HG02642 (cell line): ENCODE results near the gene OR51V1.
A peak's percentile ranks its signal among the peaks of the same experiment; 100 is the strongest.

ENCODE experiments used
- ATAC-seq: cut with Tn5 transposase; IDR thresholded peaks from one replicate; pipeline ENCODE4 v1.9.1; 2021; ENCODE audit warnings: mild to moderate bottlenecking; ENCODE audit not compliant: unreplicated experiment, poor library complexity

OR51V1 gene

GRCh38 chr11:5232176-5232575 lies 31.7 kb upstream of the OR51V1 start:
- no peak for ATAC-seq

GRCh38 chr11:5231111-5231510 lies 30.6 kb upstream of the OR51V1 start:
- ATAC-seq, result no peak

GRCh38 chr11:5230266-5230665 lies 29.8 kb upstream of the OR51V1 start:
- no peak for ATAC-seq

GRCh38 chr11:5229796-5230195 lies 29.3 kb upstream of the OR51V1 start:
- no peak for ATAC-seq

- no peak for ATAC-seq
These were observed 28.9 kb upstream of the OR51V1 start for GRCh38 chr11:5229356-5229755.

GRCh38 chr11:5228124-5228523 lies 27.6 kb upstream of the OR51V1 start:
- ATAC-seq, result no peak

GRCh38 chr11:5227681-5228080 lies 27.2 kb upstream of the OR51V1 start:
- ATAC-seq, result no peak

GRCh38 chr11:5226732-5227310 lies 26.3 kb upstream of the OR51V1 start, which contains the start of gene HBB:
HBB (minus strand) TSS chr11:5227071; CDS start chr11:5227021, 50 bp downstream.
- ATAC-seq, result no peak

GRCh38 chr11:5225480-5225871 lies 25.0 kb upstream of the OR51V1 start:
- ATAC-seq, result no peak

- no peak for ATAC-seq
These were observed 24.3 kb upstream of the OR51V1 start for GRCh38 chr11:5224538-5225479.

- ATAC-seq, result no peak
These were observed 23.2 kb upstream of the OR51V1 start for GRCh38 chr11:5223686-5224085.

- ATAC-seq, result no peak
These were observed 22.7 kb upstream of the OR51V1 start for GRCh38 chr11:5223146-5223545.

GRCh38 chr11:5210376-5210885 lies 9.9 kb upstream of the OR51V1 start:
- ATAC-seq, result no peak

- peak; percentile 65 for ATAC-seq
These were observed 4.3 kb upstream of the OR51V1 start for GRCh38 chr11:5204787-5205186.

GRCh38 chr11:5203366-5203765 lies 2.9 kb upstream of the OR51V1 start:
- no peak for ATAC-seq

GRCh38 chr11:5198285-5198684 lies 2.2 kb downstream of the OR51V1 start:
- ATAC-seq, result no peak

GRCh38 chr11:5197536-5197935 lies 2.9 kb downstream of the OR51V1 start:
- ATAC-seq, result no peak

- no peak for ATAC-seq
These were observed 3.8 kb downstream of the OR51V1 start for GRCh38 chr11:5196731-5197130.

GRCh38 chr11:5196067-5196466 lies 4.4 kb downstream of the OR51V1 start:
- ATAC-seq, result no peak

GRCh38 chr11:5192738-5193137 lies 7.7 kb downstream of the OR51V1 start:
- no peak for ATAC-seq

- ATAC-seq, result no peak
These were observed 12.3 kb downstream of the OR51V1 start for GRCh38 chr11:5188201-5188600.
